ENCODE data around the gene DCAF15.

Gene DCAF15

GRCh38 chr19:13952154-13952930 is at the start of gene DCAF15:
TSS of gene DCAF15 (plus strand) at chr19:13952509. CDS start at chr19:13952513, 4 bp downstream.
- TF ChIP-seq ZNF274 (IDR thresholded peaks at IDR 0.05; ENCODE audit: low read depth, low read length) = no peak
- peak within 1 kb of the TSS; percentile 67 for H3K4me3 ChIP-seq (ENCODE audit: low read length)

GRCh38 chr19:13902993-13903555 is 49.2 kb upstream of the DCAF15 start:
- TF ChIP-seq ZNF274 (IDR thresholded peaks at IDR 0.05; ENCODE audit: low read depth, low read length) = no peak
- no peak overlapping the region for H3K4me3 ChIP-seq (ENCODE audit: low read length)

GRCh38 chr19:13905634-13906520 is 46.4 kb upstream of the DCAF15 start, which contains the start of the genes BRME1 and CC2D1A:
TSS of gene BRME1 (minus strand) at chr19:13906117. CDS start at chr19:13904892, 1,225 bp downstream.
TSS of gene CC2D1A (plus strand) at chr19:13906201. CDS start at chr19:13906442, 241 bp downstream.
- H3K4me3 ChIP-seq (ENCODE audit: low read length) = peak within 1 kb of the TSS; percentile 81
- no peak for TF ChIP-seq ZNF274 (IDR thresholded peaks at IDR 0.05; ENCODE audit: low read depth, low read length)

- no peak for TF ChIP-seq ZNF274 (IDR thresholded peaks at IDR 0.05; ENCODE audit: low read depth, low read length)
These were observed 45.8 kb upstream of the DCAF15 start for GRCh38 chr19:13906521-13906904.

GRCh38 chr19:13906910-13907309 is 45.4 kb upstream of the DCAF15 start:
- peak overlapping the region; percentile 81 for H3K4me3 ChIP-seq (ENCODE audit: low read length)
- TF ChIP-seq ZNF274 (IDR thresholded peaks at IDR 0.05; ENCODE audit: low read depth, low read length) = no peak

More at GRCh38 chr19:13906521-13906904, 45.8 kb upstream of the DCAF15 start:
- peak overlapping the region; percentile 81 for H3K4me3 ChIP-seq (ENCODE audit: low read length)

- TF ChIP-seq ZNF274 (IDR thresholded peaks at IDR 0.05; ENCODE audit: low read depth, low read length) = no peak
- H3K4me3 ChIP-seq (ENCODE audit: low read length) = no peak overlapping the region
These were observed 43.6 kb upstream of the DCAF15 start for GRCh38 chr19:13908674-13909073.

GRCh38 chr19:13909430-13909829 is 42.9 kb upstream of the DCAF15 start:
- TF ChIP-seq ZNF274 (IDR thresholded peaks at IDR 0.05; ENCODE audit: low read depth, low read length) = no peak

GRCh38 chr19:13913352-13913751 is 39.0 kb upstream of the DCAF15 start:
- no peak for TF ChIP-seq ZNF274 (IDR thresholded peaks at IDR 0.05; ENCODE audit: low read depth, low read length)
- H3K4me3 ChIP-seq (ENCODE audit: low read length) = no peak overlapping the region

More at GRCh38 chr19:13909430-13909829, 42.9 kb upstream of the DCAF15 start:
- no peak overlapping the region for H3K4me3 ChIP-seq (ENCODE audit: low read length)

- H3K4me3 ChIP-seq (ENCODE audit: low read length) = no peak overlapping the region
- TF ChIP-seq ZNF274 (IDR thresholded peaks at IDR 0.05; ENCODE audit: low read depth, low read length) = no peak
These were observed 37.5 kb upstream of the DCAF15 start for GRCh38 chr19:13914777-13915176.

GRCh38 chr19:13917888-13918406 is 34.4 kb upstream of the DCAF15 start:
- no peak overlapping the region for H3K4me3 ChIP-seq (ENCODE audit: low read length)
- no peak for TF ChIP-seq ZNF274 (IDR thresholded peaks at IDR 0.05; ENCODE audit: low read depth, low read length)

- TF ChIP-seq ZNF274 (IDR thresholded peaks at IDR 0.05; ENCODE audit: low read depth, low read length) = no peak
These were observed 33.4 kb upstream of the DCAF15 start for GRCh38 chr19:13918726-13919411.

GRCh38 chr19:13920524-13920923 is 31.8 kb upstream of the DCAF15 start:
- no peak for TF ChIP-seq ZNF274 (IDR thresholded peaks at IDR 0.05; ENCODE audit: low read depth, low read length)
- H3K4me3 ChIP-seq (ENCODE audit: low read length) = no peak overlapping the region

More at GRCh38 chr19:13918726-13919411, 33.4 kb upstream of the DCAF15 start:
- no peak overlapping the region for H3K4me3 ChIP-seq (ENCODE audit: low read length)

All from GM08714 (cell line).